Body of pancreas (tissue), 4 donors: Measurements from ENCODE around the gene ZFAND4.
"Not testable (repeated sequence)": the region's sequence is repeated elsewhere in the genome, so short reads cannot be mapped to it uniquely, and the experiment has no call there.

ENCODE experiments used
- POLR2A ChIP-seq, 3 donors: fragments of 450-650 bp; IDR thresholded peaks; one replicate each; pipeline ENCODE4 v1.6.1; 2016; ENCODE audit warnings: antibody characterized with exemption in 3 of 3, mild to moderate bottlenecking in 2 of 3
- TF ChIP-seq, protein P1 (sequence below), 7 experiments: fragments of 450-650 bp in 4 of 7; fragments of 200-600 bp in 3 of 7; sonication (generic) in 3 of 7; IDR thresholded peaks; one replicate each; pipeline ENCODE4 v1.5.1; 2016 to 2019; ENCODE audit warnings: antibody characterized with exemption in 7 of 7

- TF ChIP-seq, protein P1, sequence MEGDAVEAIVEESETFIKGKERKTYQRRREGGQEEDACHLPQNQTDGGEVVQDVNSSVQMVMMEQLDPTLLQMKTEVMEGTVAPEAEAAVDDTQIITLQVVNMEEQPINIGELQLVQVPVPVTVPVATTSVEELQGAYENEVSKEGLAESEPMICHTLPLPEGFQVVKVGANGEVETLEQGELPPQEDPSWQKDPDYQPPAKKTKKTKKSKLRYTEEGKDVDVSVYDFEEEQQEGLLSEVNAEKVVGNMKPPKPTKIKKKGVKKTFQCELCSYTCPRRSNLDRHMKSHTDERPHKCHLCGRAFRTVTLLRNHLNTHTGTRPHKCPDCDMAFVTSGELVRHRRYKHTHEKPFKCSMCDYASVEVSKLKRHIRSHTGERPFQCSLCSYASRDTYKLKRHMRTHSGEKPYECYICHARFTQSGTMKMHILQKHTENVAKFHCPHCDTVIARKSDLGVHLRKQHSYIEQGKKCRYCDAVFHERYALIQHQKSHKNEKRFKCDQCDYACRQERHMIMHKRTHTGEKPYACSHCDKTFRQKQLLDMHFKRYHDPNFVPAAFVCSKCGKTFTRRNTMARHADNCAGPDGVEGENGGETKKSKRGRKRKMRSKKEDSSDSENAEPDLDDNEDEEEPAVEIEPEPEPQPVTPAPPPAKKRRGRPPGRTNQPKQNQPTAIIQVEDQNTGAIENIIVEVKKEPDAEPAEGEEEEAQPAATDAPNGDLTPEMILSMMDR (IDR thresholded peaks at IDR 0.05): not testable (repeated sequence)
- TF ChIP-seq POLR2A (IDR thresholded peaks at IDR 0.05): not testable (repeated sequence)
Measured at GRCh38 chr10:45717053-45717452, 44.5 kb upstream of the ZFAND4 start.
